Breast epithelium (tissue), 3 donors: ENCODE data around the gene KIF2B.

Source experiments
- POLR2A ChIP-seq: fragments of 450-650 bp; IDR thresholded peaks from one replicate; pipeline ENCODE4 v1.6.1; 2016; ENCODE audit warnings: antibody characterized with exemption, mild to moderate bottlenecking, moderate library complexity
- TF ChIP-seq, protein P1 (sequence below), 3 donors: fragments of 450-650 bp; IDR thresholded peaks; one replicate each; pipeline ENCODE4 v1.5.1; 2016 to 2017; ENCODE audit warnings: antibody characterized with exemption in 3 of 3, mild to moderate bottlenecking in 3 of 3, moderate library complexity in 3 of 3

DNA sequence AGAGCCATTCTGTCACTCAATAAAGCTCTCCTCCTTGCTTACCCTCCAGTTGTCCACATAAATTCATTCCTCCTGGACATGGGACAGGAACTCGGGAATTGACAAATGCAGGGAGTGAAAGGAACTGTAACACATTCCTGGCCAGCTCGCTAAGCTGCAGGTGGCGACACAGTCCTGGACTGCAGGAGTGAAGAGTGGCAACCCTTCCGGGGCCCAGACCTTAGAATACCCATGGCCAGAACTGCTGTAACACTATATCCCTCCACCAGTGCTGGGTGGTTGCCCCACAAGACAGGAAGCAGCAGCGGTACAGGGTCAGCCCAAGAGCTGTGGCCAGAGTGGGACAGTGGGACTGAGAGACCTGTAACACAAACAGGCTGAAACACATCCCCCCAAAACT is 30.3 kb upstream of the KIF2B start:
- TF ChIP-seq, protein P1, sequence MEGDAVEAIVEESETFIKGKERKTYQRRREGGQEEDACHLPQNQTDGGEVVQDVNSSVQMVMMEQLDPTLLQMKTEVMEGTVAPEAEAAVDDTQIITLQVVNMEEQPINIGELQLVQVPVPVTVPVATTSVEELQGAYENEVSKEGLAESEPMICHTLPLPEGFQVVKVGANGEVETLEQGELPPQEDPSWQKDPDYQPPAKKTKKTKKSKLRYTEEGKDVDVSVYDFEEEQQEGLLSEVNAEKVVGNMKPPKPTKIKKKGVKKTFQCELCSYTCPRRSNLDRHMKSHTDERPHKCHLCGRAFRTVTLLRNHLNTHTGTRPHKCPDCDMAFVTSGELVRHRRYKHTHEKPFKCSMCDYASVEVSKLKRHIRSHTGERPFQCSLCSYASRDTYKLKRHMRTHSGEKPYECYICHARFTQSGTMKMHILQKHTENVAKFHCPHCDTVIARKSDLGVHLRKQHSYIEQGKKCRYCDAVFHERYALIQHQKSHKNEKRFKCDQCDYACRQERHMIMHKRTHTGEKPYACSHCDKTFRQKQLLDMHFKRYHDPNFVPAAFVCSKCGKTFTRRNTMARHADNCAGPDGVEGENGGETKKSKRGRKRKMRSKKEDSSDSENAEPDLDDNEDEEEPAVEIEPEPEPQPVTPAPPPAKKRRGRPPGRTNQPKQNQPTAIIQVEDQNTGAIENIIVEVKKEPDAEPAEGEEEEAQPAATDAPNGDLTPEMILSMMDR (IDR thresholded peaks at IDR 0.05), result no peak
- no peak for TF ChIP-seq POLR2A
